ENCODE measurements around the gene CER1. TPM values are rescaled to one million over a fixed set of nuclear protein-coding genes. Genes with fewer than 3 reads are reported as not detected.

The CER1 gene
- 1 to 10 TPM in 1 of 4 donors, under 1 TPM in 3; 0.38 to 1.1 (median 0.55) TPM for polyA plus RNA-seq (ENCODE audit: insufficient read length in 4 of 4)

GRCh38 chr9:14722391-14723035 lies at the start of gene CER1:
Gene CER1, minus strand, starts transcription at chr9:14722733. Its CDS starts 61 bp downstream, at chr9:14722672.
- DNase-seq (ENCODE audit: low read depth in 4 of 4, low spot score in 3 of 4) = no peak

GRCh38 chr9:14770592-14770991 lies 48.1 kb upstream of the CER1 start:
- no peak for DNase-seq (ENCODE audit: low read depth in 4 of 4, low spot score in 3 of 4)

GRCh38 chr9:14769230-14769571 lies 46.7 kb upstream of the CER1 start:
- DNase-seq (ENCODE audit: low read depth in 4 of 4, low spot score in 3 of 4) = no peak

GRCh38 chr9:14768405-14769229 lies 46.1 kb upstream of the CER1 start:
- DNase-seq (ENCODE audit: low read depth in 4 of 4, low spot score in 3 of 4) = peak; percentile 28 to 48 (median 39)

GRCh38 chr9:14766299-14766698 lies 43.8 kb upstream of the CER1 start:
- DNase-seq (ENCODE audit: low read depth in 4 of 4, low spot score in 3 of 4) = no peak

GRCh38 chr9:14761584-14761983 lies 39.1 kb upstream of the CER1 start:
- DNase-seq (ENCODE audit: low read depth in 4 of 4, low spot score in 3 of 4) = no peak

- DNase-seq (ENCODE audit: low read depth in 4 of 4, low spot score in 3 of 4) = no peak
These were observed 37.5 kb upstream of the CER1 start for GRCh38 chr9:14760060-14760459.

- no peak for DNase-seq (ENCODE audit: low read depth in 4 of 4, low spot score in 3 of 4)
These were observed 33.8 kb upstream of the CER1 start for GRCh38 chr9:14756291-14756690.

- DNase-seq (ENCODE audit: low read depth in 4 of 4, low spot score in 3 of 4) = no peak
These were observed 30.3 kb upstream of the CER1 start for GRCh38 chr9:14752871-14753270.

- DNase-seq (ENCODE audit: low read depth in 4 of 4, low spot score in 3 of 4) = no peak
These were observed 29.7 kb upstream of the CER1 start for GRCh38 chr9:14752271-14752670.

GRCh38 chr9:14750821-14751220 lies 28.3 kb upstream of the CER1 start:
- no peak for DNase-seq (ENCODE audit: low read depth in 4 of 4, low spot score in 3 of 4)

GRCh38 chr9:14749741-14750211 lies 27.2 kb upstream of the CER1 start:
- no peak for DNase-seq (ENCODE audit: low read depth in 4 of 4, low spot score in 3 of 4)

GRCh38 chr9:14748373-14748772 lies 25.8 kb upstream of the CER1 start:
- no peak for DNase-seq (ENCODE audit: low read depth in 4 of 4, low spot score in 3 of 4)

GRCh38 chr9:14747111-14747510 lies 24.6 kb upstream of the CER1 start:
- no peak for DNase-seq (ENCODE audit: low read depth in 4 of 4, low spot score in 3 of 4)

GRCh38 chr9:14746626-14747025 lies 24.1 kb upstream of the CER1 start:
- no peak for DNase-seq (ENCODE audit: low read depth in 4 of 4, low spot score in 3 of 4)

GRCh38 chr9:14744768-14745167 lies 22.2 kb upstream of the CER1 start:
- DNase-seq (ENCODE audit: low read depth in 4 of 4, low spot score in 3 of 4) = no peak

- no peak for DNase-seq (ENCODE audit: low read depth in 4 of 4, low spot score in 3 of 4)
These were observed 18.8 kb upstream of the CER1 start for GRCh38 chr9:14741369-14741768.

GRCh38 chr9:14733133-14733532 lies 10.6 kb upstream of the CER1 start:
- DNase-seq (ENCODE audit: low read depth in 4 of 4, low spot score in 3 of 4) = no peak

GRCh38 chr9:14731294-14731981 lies 8.9 kb upstream of the CER1 start:
- no peak for DNase-seq (ENCODE audit: low read depth in 4 of 4, low spot score in 3 of 4)

- DNase-seq (ENCODE audit: low read depth in 4 of 4, low spot score in 3 of 4) = no peak
These were observed 7.9 kb upstream of the CER1 start for GRCh38 chr9:14730461-14730898.

- no peak for DNase-seq (ENCODE audit: low read depth in 4 of 4, low spot score in 3 of 4)
These were observed 768 bp upstream of the CER1 start for GRCh38 chr9:14723301-14723700.
